ENCODE results near the gene NLRC3.
"Not testable (repeated sequence)": the region's sequence is repeated elsewhere in the genome, so short reads cannot be mapped to it uniquely, and the experiment has no call there.

The NLRC3 gene

DNA sequence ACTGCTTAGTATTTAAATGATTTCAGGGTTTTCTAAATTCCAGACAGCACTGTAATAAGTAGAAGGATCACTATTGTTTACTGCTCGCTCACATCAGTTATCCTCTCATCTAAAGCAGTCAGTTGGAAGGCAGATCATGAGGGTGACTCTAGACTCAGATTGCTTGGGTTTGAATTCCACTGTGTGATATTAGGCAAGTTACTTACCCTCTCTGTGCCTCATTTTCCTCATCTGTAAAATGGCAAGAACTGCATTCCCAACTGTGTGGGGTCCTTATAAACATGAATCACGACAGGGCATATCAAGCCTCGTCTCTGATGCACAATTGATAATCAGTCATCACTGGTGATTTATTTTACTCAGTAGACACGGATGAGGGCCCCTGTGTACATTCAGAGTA is 61.3 kb downstream of the NLRC3 start:
- Mint-ChIP-seq H3K27ac (no peak overlapping the region), H3K4me1 (ENCODE audit: low read depth) (peaks cover 16% of the 10 kb centered on the region), H3K36me3 (ENCODE audit: low read depth) (peaks cover 58% of the 10 kb centered on the region), H3K4me3 (no peak overlapping the region), H3K9me3 (no peaks in the 10 kb centered on the region), H3K27me3 (ENCODE audit: low read depth) (no peaks in the 10 kb centered on the region)
- DNase-seq (ENCODE audit: low spot score), result no peak

GRCh38 chr16:3514621-3515020 is 62.6 kb downstream of the NLRC3 start:
- H3K27ac Mint-ChIP-seq, result no peak overlapping the region
- no peak for DNase-seq (ENCODE audit: low spot score)
- no peak overlapping the region for H3K4me3 Mint-ChIP-seq
- H3K36me3 Mint-ChIP-seq (ENCODE audit: low read depth), result peaks cover 55% of the 10 kb centered on the region
- H3K9me3 Mint-ChIP-seq, result no peaks in the 10 kb centered on the region
- no peaks in the 10 kb centered on the region for H3K27me3 Mint-ChIP-seq (ENCODE audit: low read depth)
- peaks cover 24% of the 10 kb centered on the region for H3K4me1 Mint-ChIP-seq (ENCODE audit: low read depth)

GRCh38 chr16:3513892-3514583 is 63.2 kb downstream of the NLRC3 start:
- Mint-ChIP-seq H3K9me3 (no peaks in the 10 kb centered on the region), H3K36me3 (ENCODE audit: low read depth) (peaks cover 56% of the 10 kb centered on the region), H3K4me1 (ENCODE audit: low read depth) (peaks cover 28% of the 10 kb centered on the region)

DNA sequence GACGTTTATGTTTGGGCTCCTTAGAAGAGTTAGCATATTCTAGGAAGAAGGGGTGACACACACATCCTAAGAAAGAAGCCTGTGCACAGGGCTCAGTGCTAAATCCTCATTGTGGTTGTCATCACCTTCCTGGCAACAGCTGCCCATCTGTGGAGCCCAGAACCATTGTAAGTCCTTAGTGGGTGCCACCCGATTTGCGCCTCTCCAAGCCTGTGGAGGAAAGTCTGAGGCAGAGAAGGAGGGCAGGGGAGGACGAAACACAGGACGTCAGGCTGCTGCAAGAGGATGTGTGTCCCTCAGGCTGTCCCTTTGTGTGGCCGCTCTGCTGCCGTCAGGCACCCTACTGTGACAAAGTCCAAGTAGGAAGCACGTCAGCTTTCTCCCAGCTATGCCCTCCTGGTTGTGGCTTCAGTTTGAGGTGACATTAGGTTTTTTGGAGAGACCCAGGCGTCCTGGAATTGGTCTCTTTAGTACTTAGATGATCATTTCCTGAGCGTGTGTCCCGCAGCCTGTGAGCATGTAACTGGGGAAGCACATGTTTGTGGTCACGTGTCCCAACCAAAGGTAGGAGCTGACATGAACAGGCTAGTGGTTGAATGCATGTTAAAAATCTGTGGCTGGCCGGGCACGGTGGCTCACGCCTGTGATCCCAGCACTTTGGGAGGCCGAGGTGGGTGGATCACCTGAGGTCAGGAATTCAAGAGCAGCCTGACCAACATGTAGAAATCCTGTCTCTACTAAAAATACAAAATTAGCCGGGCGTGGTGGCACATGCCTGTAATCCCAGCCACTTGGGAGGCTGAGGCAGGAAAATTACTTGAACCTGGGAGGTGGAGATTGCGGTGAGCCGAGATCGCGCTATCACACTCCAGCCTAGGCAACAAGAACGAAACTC is 65.7 kb downstream of the NLRC3 start:
- peaks cover 42% of the 10 kb centered on the region for H3K4me1 Mint-ChIP-seq (ENCODE audit: low read depth)
- DNase-seq (ENCODE audit: low spot score), result no peak
- no peak overlapping the region for H3K4me3 Mint-ChIP-seq
- no peaks in the 10 kb centered on the region for H3K27me3 Mint-ChIP-seq (ENCODE audit: low read depth)
- H3K36me3 Mint-ChIP-seq (ENCODE audit: low read depth), result peaks cover 63% of the 10 kb centered on the region
- H3K27ac Mint-ChIP-seq, result peak overlapping the region; percentile 85
- no peaks in the 10 kb centered on the region for H3K9me3 Mint-ChIP-seq

More at GRCh38 chr16:3513892-3514583, 63.2 kb downstream of the NLRC3 start:
- Mint-ChIP-seq H3K4me3 (no peak overlapping the region), H3K27ac (no peak overlapping the region), H3K27me3 (ENCODE audit: low read depth) (no peaks in the 10 kb centered on the region)
- no peak for DNase-seq (ENCODE audit: low spot score)

DNA sequence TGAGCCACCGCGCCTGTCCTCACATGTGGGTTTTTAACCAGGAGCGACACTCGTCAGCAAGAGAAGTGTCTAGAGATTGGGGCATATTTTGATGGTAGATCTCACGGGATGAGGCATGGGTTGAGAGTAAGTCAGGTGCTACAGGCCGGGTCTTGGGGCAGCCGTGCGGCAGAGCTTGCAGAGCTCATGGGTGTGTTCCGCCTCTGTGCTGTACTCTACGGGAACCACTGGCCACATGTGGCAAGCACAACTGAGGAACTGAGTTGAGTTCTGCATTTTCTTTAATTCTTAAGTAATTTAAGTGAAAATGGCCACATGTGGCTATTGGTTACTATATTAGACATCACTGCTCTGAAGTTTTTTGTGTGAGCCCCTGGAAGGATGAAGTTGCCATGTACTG is 66.8 kb downstream of the NLRC3 start:
- peak overlapping the region; percentile 85 for H3K27ac Mint-ChIP-seq
- peak overlapping the region; percentile 43 for H3K4me3 Mint-ChIP-seq
- H3K36me3 Mint-ChIP-seq (ENCODE audit: low read depth), result peaks cover 67% of the 10 kb centered on the region
- no peaks in the 10 kb centered on the region for H3K9me3 Mint-ChIP-seq
- no peaks in the 10 kb centered on the region for H3K27me3 Mint-ChIP-seq (ENCODE audit: low read depth)
- no peak for DNase-seq (ENCODE audit: low spot score)
- peaks cover 47% of the 10 kb centered on the region for H3K4me1 Mint-ChIP-seq (ENCODE audit: low read depth)

GRCh38 chr16:3509470-3509928 is 67.7 kb downstream of the NLRC3 start:
- peaks cover 52% of the 10 kb centered on the region for H3K4me1 Mint-ChIP-seq (ENCODE audit: low read depth)
- DNase-seq (ENCODE audit: low spot score), result peak; percentile 54
- H3K36me3 Mint-ChIP-seq (ENCODE audit: low read depth), result peaks cover 67% of the 10 kb centered on the region
- peak overlapping the region; percentile 35 for H3K4me3 Mint-ChIP-seq
- no peaks in the 10 kb centered on the region for H3K9me3 Mint-ChIP-seq
- H3K27ac Mint-ChIP-seq, result peak overlapping the region; percentile 85
- H3K27me3 Mint-ChIP-seq (ENCODE audit: low read depth), result no peaks in the 10 kb centered on the region

DNA sequence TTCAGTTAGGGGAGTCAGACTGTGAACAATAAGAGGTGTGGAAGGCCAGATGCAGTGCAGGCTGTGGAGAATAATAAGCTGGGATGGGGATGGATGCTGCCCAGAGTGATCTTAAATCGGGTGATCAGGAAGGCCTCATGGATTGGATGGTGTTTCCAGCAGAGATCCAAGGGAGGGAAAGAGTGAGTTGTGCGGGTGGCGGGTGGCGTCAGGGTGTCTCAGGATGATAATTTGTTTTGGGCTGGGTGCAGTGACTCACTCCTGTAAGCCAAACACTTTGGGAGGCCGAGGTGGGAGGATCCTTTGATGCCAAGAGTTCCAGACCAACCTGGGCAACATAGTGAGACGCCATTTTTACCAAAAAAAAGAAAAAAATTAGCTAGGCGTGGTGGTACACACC is 68.5 kb downstream of the NLRC3 start:
- DNase-seq (ENCODE audit: low spot score), result no peak
- peaks cover 65% of the 10 kb centered on the region for H3K36me3 Mint-ChIP-seq (ENCODE audit: low read depth)

GRCh38 chr16:3503523-3503922 is 73.7 kb downstream of the NLRC3 start:
- H3K9me3 Mint-ChIP-seq, result no peaks in the 10 kb centered on the region
- H3K4me1 Mint-ChIP-seq (ENCODE audit: low read depth), result peaks cover 59% of the 10 kb centered on the region
- H3K27ac Mint-ChIP-seq, result peak overlapping the region; percentile 94
- H3K27me3 Mint-ChIP-seq (ENCODE audit: low read depth), result no peaks in the 10 kb centered on the region
- peak overlapping the region; percentile 76 for H3K4me3 Mint-ChIP-seq
- peaks cover 36% of the 10 kb centered on the region for H3K36me3 Mint-ChIP-seq (ENCODE audit: low read depth)
- DNase-seq (ENCODE audit: low spot score), result peak; percentile 46

More for the DNA sequence above, 68.5 kb downstream of the NLRC3 start:
- no peaks in the 10 kb centered on the region for H3K27me3 Mint-ChIP-seq (ENCODE audit: low read depth)
- no peaks in the 10 kb centered on the region for H3K9me3 Mint-ChIP-seq
- H3K4me3 Mint-ChIP-seq, result peak overlapping the region; percentile 35
- H3K27ac Mint-ChIP-seq, result peak overlapping the region; percentile 85
- peaks cover 53% of the 10 kb centered on the region for H3K4me1 Mint-ChIP-seq (ENCODE audit: low read depth)

DNA sequence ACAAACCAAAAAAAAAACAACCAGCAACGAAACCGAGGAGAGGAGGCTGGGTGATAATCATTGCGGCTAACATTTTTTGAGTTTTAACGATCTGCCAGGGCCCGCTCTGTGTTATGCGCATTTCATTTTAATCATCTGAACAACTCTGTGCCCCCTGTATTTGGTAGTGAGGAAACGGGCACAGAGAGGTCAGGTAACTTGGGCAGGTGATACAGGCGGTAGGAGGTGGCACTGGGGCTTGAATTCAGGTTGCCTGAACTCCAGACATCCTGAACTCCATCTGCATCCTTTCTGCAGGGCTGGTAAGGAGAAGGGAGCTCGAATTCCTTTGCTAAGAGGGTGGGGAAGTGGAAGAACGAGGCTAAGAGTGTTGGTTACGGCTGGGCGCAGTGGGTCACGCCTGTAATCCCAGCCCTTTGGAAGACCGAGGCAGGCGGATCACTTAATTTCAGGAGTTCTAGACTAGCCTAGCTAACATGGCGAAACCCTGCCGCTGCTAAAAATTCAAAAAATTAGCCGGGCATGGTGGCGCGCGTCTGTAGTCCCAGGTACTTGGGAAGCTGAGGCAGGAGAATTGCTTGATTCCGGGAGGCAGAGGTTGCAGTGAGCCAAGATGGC is 75.3 kb downstream of the NLRC3 start:
- Mint-ChIP-seq H3K9me3 (no peaks in the 10 kb centered on the region), H3K36me3 (ENCODE audit: low read depth) (peaks cover 28% of the 10 kb centered on the region), H3K4me3 (peak overlapping the region; percentile 96), H3K4me1 (ENCODE audit: low read depth) (peaks cover 50% of the 10 kb centered on the region), H3K27me3 (ENCODE audit: low read depth) (no peaks in the 10 kb centered on the region), H3K27ac (peak overlapping the region; percentile 94)
- DNase-seq (ENCODE audit: low spot score), result no peak

GRCh38 chr16:3501412-3501761 is 75.8 kb downstream of the NLRC3 start:
- H3K9me3 Mint-ChIP-seq; H3K27me3 Mint-ChIP-seq (ENCODE audit: low read depth); DNase-seq (ENCODE audit: low spot score): not testable (repeated sequence)
- Mint-ChIP-seq H3K4me3 (peak overlapping the region; percentile 96), H3K27ac (peak overlapping the region; percentile 94), H3K4me1 (ENCODE audit: low read depth) (peaks cover 50% of the 10 kb centered on the region), H3K36me3 (ENCODE audit: low read depth) (peaks cover 27% of the 10 kb centered on the region)

DNA sequence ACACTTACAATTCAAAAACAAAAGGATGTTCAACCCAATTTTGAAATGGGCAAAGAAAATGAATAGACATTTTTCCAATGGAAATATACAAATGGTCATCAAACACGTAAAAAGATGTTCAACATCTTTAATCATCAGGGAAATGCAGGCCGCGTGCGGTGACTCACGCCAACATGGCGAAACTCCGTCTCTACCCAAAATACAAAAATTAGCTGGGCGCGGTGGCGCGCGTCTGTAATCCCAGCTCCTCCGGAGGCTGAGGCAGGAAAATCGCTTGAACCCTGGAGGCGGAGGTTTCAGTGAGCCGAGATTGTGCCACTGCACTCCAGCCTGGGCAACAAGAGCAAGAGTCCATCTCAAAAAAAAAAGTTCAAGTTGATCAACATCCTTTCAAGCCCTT is 78.2 kb downstream of the NLRC3 start:
- H3K4me1 Mint-ChIP-seq (ENCODE audit: low read depth), result peaks cover 34% of the 10 kb centered on the region
- no peak overlapping the region for H3K27ac Mint-ChIP-seq
- H3K4me3 Mint-ChIP-seq, result no peak overlapping the region
- DNase-seq (ENCODE audit: low spot score), result no peak
- no peaks in the 10 kb centered on the region for H3K9me3 Mint-ChIP-seq
- H3K36me3 Mint-ChIP-seq (ENCODE audit: low read depth), result peaks cover 8% of the 10 kb centered on the region
- no peaks in the 10 kb centered on the region for H3K27me3 Mint-ChIP-seq (ENCODE audit: low read depth)

- DNase-seq (ENCODE audit: low spot score), result no peak
- Mint-ChIP-seq H3K4me3 (no peak overlapping the region), H3K27me3 (ENCODE audit: low read depth) (no peaks in the 10 kb centered on the region), H3K36me3 (ENCODE audit: low read depth) (peaks cover 3% of the 10 kb centered on the region), H3K27ac (no peak overlapping the region), H3K9me3 (no peaks in the 10 kb centered on the region), H3K4me1 (ENCODE audit: low read depth) (peaks cover 26% of the 10 kb centered on the region)
These were observed 79.4 kb downstream of the NLRC3 start for GRCh38 chr16:3497771-3498170.

DNA sequence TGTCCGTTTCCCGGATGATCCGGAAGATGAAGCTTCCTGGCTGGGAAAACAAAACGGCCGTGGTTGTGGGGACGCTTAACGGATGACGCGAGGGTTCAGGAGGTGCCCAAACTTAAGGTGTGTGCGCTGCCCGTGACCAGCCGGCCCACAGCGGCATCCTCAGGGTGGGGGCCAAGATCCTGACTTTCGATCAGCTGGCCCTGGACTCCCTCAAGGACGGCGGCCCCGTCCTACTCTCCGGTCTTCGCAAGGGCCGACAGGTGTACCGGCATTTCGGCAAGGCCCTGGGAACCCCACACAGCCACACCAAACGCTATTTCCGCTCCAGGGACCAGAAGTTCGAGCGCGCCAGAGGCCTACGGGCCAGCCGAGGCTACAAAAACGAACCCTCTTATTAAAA is 80.8 kb downstream of the NLRC3 start:
- Mint-ChIP-seq H3K27me3 (ENCODE audit: low read depth) (no peaks in the 10 kb centered on the region), H3K4me3 (no peak overlapping the region), H3K9me3 (no peaks in the 10 kb centered on the region), H3K27ac (no peak overlapping the region), H3K36me3 (ENCODE audit: low read depth) (no peaks in the 10 kb centered on the region), H3K4me1 (ENCODE audit: low read depth) (peaks cover 12% of the 10 kb centered on the region)
- no peak for DNase-seq (ENCODE audit: low spot score)

DNA sequence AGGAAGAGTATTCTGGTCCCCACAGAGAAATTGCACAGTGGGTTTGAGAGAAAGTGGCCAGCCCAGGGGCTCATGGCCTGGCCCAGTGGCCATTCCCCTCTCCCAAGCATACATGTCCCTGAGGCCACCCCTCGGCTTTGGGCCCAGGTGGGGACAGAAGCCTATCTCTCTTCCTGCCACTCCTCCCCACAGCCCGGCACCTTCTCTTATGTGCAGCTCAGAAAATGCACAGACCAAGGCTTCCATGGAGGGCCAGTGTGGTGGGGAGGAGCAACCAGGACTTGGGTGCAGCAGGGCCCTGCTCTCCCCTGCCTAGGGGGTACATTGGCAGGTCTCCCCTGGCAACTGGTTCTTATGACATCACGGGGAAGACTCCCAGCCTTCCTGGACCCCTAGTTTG is 82.0 kb downstream of the NLRC3 start, which contains the start of gene C16orf90:
C16orf90 (minus strand) TSS at position 314 of the 400 bp plus-strand sequence; CDS start at position 246, 68 bp downstream.
- H3K9me3 Mint-ChIP-seq, result no peaks in the 10 kb centered on the region
- no peak for DNase-seq (ENCODE audit: low spot score)
- H3K36me3 Mint-ChIP-seq (ENCODE audit: low read depth), result no peaks in the 10 kb centered on the region

More for the DNA sequence above, 82.0 kb downstream of the NLRC3 start, which contains the start of gene C16orf90:
- Mint-ChIP-seq H3K4me3 (no peak within 1 kb of the TSS), H3K27ac (no peak within 1 kb of the TSS), H3K27me3 (ENCODE audit: low read depth) (no peaks in the 10 kb centered on the region), H3K4me1 (ENCODE audit: low read depth) (peaks cover 8% of the 10 kb centered on the region)
